GM21529 (cell line): ENCODE measurements around the gene SCRT2.
"Not testable (repeated sequence)": the region's sequence is repeated elsewhere in the genome, so short reads cannot be mapped to it uniquely, and the experiment has no call there.

ENCODE experiments used
- ATAC-seq: cut with Tn5 transposase; IDR thresholded peaks from one replicate; pipeline ENCODE4 v1.9.1; 2021; ENCODE audit not compliant: unreplicated experiment

Gene SCRT2

DNA sequence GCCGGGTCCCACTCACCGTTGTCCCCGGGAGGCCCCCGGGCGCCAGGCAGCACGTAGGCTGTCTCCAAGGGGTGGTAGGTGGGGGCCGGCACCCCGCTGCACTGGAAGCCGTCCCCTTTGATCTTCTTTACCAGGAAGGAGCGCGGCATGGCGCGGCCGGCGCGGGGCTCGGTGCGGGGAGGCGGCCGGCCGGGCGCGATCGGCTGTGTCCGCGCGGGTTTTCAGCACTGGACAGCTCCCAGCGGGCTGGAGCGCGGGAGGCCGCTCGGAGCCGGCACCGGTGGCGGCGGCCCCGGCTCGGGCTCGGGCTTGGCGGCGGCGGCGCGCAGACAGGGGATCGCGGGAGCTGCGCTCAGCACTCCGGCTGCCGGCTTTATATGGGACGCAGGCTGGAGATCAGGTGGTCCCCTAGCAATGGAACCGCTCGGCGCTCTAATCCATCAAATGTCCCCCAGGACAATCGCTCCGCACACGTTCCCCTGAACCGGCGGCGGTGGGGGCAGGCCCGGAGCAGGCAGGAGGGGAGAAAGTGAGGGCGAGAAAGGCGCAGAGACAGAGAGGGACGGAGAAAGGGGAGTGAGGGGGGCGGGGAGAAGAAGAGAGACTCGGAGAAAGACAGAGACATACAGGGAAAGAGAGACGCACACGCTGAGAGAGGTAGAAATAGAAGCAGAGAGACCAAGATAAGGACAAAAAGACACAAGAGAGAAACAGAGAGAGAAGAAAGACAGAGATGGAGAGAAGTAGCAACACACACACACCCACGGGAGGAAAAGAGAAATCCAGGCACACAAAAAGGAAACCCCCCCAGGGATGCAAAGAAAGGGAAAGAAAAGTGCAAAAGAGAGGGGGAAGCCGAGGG lies at the start of gene SCRT2:
Gene SCRT2 (minus strand): TSS at position 350 of the 862 bp plus-strand sequence. CDS start 201 bp downstream, at position 149.
- no peak for ATAC-seq

DNA sequence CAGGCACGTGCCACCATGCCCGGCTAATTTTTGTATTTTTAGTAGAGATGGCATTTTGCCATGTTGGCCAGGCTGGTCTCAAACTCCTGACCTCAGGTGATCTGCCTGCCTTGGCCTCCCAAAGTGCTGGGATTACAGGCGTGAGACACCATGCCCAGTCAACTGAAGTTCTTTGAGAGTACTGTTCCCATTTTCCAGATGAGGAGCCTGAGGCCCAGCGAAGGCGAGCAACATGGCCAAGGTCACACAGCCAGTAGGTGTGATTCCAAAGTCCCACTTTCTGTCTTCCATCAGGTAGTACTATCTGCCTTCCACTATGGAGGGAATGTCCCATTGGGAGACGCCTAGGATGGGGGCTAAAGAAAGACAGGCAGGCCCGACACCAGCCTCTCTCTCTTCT lies 49.2 kb upstream of the SCRT2 start:
- ATAC-seq, result not testable (repeated sequence)

DNA sequence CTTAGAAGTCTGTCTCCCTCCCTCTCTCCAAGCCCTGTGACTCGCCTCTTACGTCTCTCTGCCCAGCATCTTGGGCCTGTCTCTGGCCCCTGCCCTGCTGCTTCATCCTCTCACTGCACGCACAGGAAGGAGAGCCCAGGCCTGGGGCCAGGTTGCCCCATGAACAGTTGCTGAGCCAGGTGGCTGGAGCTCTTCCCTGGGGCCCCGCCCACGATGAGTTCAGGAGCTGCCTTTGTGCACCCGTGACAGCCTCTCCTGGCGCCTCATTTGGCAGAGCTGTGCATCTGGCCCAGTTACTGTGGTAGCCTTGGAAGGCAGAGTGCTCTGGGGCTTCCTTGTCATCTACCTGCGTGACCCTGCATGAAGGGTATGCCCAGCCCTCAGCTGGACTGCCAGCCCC lies 48.2 kb upstream of the SCRT2 start:
- no peak for ATAC-seq

DNA sequence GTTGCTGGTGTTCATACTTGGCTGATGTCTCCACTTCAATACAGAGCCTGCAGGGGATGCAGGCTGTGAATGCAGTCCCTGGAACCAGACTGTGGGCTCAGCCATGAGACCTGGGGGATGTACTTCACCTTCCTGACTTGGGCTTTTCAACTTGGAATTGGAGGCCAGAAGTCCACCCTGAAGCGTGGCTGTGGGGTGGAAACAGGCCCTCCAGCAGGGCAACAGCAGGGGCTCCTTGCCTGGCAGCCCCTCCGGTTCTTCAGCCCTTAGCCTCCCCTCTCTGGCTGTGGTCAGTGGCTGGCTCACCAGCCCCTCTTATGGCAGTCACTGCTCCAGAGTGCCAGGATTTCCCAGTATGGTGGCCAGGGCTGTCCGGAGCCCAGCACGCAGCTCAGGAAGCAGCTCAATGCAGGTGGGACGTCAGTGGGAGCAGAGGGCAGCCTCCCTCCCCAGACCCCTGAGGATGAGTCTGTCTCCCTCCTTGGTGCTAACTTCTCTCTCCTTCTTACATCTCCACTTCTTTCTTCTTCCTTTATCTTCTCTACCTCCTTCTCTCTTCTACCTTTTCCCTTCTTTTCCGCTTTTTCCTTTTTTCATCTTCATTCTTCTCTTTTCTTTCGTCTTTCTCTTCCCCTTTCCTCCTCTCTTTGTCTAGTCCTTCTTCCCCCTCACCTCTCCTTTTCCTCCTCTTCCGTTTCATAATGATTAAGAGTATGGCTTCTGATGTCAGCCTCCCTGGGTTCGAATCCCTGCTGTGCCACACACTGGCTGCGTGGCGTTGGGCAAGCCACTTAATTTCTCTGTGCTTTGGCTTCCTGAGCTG lies 47.4 kb upstream of the SCRT2 start:
- no peak for ATAC-seq

DNA sequence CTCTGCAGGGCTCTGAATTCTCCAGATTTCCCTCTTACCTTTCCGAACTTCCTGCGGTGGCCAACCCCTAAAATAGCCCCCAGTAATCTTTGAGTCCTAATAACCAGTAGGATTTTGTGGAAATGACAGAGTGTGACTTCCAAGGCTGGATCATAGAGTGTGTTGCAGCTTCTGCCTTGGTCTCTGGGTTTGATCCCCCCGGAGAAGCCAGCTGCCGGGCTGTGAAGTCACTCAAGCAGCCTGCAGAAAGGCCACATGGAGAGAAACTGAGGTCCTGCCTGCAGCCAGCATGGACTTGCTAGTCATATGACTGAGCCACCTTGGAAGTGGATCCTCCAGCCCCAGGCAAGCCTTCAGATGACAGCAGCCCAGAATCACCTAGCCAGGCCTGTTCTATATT lies 46.3 kb upstream of the SCRT2 start:
- no peak for ATAC-seq

DNA sequence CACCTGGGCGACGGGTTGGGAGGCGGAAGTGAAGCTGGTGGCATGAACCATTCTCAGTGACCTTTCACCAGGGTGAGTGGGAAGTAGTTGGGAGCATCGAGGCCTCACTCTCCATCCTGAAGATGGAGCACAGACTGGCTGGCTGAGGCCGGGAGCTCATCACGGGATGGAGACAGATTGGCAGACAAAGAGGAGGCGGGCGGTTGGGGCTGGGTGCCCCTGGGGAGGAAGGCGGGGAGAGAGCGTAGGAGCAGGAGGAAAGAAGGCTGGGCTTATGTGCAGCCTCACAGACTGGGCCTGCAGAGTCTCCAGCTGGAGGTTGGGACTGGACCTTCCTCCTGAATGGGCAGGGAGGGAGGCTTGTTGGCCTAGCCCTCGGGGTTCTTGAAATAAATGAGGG lies 44.2 kb upstream of the SCRT2 start:
- ATAC-seq, result no peak

DNA sequence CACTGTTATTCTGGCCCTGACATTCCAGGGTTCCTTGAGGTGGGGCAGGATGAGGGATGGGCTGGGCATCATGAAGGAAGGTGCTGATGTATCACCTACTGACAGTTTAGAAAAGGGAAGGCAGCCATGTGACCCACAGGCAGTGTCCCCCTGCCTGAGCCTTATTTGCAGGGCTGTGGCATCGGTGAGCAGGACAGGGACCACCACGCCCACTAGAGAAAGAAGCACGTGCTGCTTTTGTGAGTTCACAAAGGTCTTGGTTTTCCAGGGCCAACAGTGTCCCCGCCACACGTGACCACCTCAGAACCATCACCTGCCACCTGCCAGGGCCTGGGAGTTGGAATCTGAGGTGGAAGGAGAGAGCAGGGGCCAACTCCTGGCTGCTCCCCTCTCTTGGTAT lies 43.5 kb upstream of the SCRT2 start:
- ATAC-seq, result no peak

DNA sequence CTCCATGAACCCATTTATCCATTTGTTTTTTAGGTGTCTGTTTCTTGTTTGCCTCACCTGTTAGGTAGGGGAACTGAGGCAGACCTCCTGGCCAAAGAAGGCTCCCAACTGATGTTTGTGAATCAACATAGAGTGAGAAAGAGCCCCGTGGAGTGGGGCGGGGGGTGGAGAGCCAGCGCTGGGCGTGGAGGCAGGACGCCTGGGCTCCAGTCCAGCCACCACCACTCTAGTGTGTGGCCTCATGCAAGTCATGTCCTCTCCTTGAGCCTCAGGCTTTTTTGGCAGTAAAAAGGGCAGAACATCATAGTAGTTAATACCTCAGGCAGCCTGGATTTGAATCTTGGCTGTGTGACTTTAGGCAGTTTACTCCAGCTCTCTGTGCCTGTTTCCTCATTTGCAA lies 42.2 kb upstream of the SCRT2 start:
- ATAC-seq, result no peak

DNA sequence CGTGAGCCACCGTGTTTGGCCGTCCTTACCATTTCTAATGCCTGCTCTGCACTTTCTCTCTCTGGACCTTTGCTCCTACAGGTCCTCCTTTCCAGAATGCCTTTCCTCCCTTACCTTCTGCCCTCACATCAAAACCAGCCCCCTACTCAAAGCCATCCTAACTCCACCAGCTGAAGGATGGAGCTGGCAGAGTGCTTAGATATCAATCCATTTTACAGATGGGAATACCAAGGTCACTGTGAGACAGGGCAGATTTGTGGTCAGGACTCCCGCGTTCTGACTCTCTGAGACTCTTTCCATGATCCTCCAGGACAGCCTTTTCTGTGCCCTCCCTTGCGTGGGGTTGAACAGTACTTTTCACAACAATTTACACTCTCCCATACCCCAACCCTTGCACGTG lies 41.7 kb upstream of the SCRT2 start:
- no peak for ATAC-seq

DNA sequence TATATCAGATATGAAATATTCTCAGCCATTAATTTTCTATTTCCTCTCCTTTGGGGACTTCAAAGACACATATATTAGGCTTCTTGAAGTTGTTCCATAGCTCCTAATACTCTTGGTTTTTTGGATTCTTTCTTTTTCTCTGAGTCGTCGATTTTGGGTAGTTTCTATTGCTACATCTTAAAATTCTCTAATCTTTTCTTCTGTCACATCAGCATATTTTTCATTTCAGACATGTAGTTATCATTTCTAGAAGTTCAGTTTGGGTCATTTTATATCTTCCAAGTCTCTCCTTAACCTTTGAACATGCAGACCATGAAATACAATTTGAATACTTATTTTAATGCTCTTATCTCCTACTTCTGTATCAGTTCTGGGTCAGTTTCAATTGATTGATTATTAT lies 38.9 kb upstream of the SCRT2 start:
- no peak for ATAC-seq

DNA sequence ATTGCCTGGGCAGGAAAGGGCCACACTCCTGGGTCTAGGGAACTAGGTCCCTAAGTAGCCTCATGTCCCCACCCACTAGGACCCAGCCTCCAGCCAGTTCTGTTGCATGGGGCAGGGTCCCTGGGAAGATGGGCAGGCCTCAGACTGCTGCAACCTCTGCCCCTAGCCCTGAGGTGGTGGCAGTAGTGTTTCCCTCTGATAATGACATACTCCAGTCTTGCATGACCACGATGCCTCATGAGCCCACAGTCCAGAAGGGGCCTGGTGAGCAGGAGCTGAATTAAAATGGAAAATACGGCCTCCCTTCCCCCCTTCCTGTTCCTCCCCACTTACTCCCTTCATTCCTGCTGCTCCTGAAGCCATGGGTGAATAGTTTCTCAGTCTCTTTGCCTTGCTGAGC lies 36.0 kb upstream of the SCRT2 start:
- no peak for ATAC-seq

DNA sequence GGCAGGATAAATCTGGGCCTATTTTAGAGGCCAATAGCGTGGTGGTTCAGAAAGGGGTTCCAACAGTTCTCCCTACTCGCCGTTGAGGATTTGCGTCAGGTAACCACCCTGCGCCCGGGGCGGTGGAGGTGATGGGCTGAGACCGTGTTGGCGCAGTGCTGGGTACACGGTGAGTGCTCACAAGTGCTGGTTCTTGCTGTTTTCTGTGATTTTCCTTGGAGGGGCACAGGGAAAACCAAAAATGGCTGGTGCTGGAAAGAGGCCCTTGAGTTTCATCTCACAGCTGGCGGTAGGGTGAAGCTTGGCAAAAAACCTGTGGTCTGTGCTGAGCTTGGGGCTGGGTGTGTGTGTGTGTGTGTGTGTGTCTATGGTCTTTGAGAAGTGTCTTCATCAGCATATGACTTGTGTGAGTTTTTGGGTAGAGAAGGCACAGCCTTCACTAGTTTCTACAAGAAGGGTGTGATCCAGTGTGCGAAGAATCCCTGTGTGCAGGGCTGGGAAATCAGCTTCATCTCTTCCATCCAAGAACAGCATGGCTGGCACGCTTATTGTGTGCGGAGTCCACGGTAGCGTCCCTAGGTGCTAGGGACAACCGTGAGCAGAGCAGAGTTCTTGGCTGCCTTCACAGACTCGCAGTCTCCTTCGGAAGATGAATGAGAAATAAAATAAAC lies 35.3 kb upstream of the SCRT2 start:
- no peak for ATAC-seq

DNA sequence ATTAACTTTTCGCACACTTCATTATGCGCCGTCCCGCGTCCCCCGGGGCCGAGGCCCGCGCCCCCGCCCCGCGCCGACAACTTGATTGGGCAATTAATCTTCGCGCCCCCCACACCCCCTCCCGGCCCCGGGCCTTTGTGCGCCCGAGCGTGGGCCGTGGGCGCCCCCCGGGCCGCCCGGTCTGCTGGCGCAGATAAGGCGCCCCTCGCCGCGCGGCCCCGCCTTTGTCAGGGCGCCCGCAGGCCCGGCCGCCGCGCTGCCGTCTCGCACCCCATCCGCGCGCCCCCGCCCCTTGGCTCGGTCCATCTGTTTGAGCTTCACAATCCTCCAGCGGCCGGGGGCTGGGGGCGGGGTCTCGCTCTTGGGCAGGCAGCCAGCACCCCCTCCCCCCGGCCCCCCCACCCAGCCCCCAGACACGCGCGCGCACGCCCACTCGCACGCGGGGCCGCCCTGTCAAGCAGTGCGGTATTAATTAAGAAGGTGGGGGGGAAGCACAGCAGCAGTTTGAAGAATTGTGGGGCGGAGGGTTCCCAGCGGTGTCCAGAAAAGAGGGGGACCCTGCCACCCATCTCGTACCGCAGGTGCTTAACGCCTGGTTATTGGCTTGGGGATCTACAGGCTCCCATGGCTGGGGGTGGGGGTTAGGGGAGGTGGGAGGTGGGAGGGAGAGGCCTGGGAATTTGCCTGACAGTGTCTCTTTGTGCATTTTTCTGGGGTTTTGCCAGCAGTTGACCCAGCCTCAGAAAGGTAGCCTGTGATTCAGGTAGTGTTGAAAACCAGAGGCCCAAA lies 34.6 kb upstream of the SCRT2 start:
- no peak for ATAC-seq

DNA sequence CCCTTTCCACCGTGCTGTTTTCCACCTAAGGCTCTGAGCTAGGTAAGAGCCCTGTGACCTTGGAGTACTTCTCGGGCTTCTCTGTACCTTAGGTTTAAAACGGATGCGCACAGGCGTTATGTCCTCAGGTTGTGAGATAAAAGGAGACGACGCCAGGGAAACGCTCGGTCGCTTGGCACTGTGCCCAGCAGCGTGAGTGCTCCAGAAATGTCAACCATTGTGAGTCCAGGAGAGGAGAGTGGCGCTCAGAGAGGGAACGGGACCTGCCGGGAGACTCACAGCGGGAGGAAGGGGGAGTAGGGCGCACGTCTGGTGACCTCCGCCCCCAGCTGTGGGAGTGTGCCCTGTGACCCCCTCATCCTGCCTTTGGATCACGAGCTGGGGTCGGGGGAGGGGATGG lies 33.8 kb upstream of the SCRT2 start:
- ATAC-seq, result no peak

DNA sequence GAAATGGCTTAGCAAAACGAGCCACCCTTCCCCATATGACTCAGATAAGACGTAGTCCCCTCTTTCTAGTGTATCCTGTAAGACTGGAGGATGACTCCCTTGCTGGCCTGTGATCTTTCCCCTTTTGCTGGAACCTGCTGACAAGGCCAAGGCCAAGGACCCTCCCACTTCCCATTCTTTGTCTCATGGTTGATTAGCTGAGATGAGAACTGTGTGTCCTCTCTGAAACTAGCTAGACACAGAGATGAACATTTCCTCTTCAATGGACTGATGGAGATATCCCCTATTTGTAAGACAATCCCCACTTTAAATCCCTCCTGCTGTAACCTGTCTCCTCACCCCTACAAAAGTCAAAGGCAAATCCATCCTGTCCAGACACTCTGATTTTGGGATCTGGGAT lies 33.4 kb upstream of the SCRT2 start:
- ATAC-seq, result no peak

DNA sequence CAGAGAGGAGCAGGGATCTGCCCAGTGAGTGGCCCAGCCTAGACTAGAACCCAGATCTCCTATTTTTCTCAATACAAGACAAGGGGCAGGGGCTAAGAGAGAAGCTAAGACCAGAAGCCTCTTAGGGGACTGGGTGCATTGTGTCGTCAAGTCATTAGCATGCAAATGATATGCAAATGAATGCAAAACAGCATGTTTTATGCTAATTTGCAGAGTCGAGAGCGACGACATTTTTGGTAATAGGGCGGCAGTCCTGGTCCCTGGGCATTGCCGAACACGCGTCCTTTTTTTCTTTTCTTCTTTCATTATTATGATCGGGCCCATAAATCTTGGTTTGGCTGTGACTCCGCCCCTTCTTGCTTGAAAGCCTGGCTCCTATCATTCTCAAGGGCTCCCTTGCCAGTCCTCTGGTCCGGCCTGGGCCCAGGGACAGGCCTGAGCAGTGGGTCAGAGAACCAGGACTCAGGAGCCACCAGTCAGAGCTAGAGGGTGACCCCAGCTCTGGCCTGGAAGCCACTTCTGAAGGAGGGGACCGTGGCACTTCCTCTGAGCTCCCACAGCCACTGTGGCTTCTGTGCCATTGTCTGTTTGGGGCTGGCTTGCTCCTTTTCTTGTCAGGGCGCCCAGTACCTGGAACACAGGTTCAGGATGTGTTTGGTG lies 32.0 kb upstream of the SCRT2 start:
- ATAC-seq, result no peak

DNA sequence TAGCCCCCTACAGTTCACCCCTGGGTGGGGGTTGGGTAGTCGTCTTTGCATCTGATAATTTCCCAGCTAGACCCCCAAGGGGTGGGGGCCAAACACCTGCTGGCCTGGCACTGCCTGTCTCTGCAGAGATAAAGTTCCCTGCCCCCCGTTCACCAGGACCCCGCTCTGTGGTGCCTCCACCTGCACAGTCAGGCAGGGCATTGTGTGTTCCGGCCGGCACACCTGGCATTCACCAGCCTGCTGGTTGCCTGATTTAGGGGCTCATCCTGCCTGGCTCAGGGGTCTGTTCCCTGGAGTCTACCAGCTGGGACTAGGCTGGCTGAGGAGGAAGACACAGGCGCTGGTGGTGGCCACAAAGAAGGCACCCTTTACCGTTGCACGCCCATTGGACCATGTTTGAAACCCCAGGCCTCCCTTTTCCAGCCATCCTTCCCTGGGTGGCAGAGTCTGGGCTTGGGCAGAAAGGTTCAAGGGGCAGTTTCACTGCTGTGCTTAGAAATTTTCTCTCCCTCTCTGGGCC lies 30.8 kb upstream of the SCRT2 start:
- no peak for ATAC-seq

DNA sequence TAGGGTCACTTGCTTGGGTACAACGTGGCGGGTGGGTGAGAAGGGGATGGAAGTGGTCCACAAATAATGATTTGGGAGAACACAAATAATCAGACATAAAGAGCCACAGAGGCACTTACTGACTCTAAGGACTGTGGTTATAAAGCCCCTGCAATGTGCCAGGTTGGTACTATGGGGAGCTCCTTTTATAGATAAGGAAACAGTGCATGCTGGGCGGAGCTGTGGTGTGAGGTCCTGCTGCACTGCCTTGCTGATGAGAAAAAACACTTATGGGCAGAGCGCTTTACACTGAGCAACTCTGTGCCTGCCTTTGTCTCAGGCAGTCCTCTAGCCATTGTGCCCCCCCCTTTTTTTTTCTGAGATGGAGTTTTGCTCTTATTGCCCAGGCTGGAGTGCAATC lies 29.1 kb upstream of the SCRT2 start:
- no peak for ATAC-seq

DNA sequence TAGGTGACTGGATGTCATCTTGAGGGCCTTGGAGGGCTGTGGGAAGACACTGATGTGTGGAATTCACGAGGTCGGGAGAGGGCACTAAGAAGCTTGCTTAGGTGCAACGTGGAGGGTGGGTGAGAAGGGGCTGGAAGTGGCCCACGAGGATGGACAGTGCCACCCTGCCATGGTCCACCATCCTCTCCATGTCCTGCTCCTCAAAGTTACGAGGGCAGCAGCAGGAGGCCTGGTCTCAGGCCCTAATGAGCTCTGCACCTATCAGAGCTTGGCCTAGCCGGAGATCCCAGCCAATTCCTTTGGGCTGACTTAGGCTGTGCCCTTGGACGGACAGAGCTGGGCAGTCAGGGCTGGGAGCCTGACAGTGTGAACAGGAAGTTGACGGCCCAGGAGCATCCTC lies 27.8 kb upstream of the SCRT2 start:
- ATAC-seq, result no peak

DNA sequence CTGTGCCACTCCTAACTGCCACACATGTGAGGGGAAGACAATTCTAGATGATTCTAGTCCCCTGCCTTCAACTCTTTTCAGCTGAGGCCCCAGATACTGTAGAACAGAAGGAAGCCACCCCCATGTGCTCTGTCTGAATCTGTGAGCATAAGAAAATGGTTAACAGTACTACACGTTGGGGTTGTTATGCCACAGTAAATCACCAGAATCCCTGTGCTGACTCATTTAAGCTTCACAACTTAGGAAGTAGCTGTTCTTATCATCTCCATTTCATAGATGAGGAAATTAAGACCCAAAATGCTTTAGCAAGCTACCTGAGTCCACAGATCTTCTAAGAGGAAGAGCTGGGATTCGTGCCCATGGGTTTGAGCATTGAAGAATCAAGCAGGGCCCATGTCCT lies 27.4 kb upstream of the SCRT2 start:
- no peak for ATAC-seq
